Activated CD4-positive, alpha-beta T cell treated with anti-CD3 and anti-CD28 coated beads, Interleukin-2, amount 50 U/mL, for 4 hours (primary cell): Measurements from ENCODE around the gene IFNAR1.
"Not testable (repeated sequence)": the region's sequence is repeated elsewhere in the genome, so short reads cannot be mapped to it uniquely, and the experiment has no call there.

Source experiments
- DNase-seq, 2 experiments: peaks; one replicate each; pipeline ENCODE4 v3.0.0-alpha.2; 2020

Gene IFNAR1

DNA sequence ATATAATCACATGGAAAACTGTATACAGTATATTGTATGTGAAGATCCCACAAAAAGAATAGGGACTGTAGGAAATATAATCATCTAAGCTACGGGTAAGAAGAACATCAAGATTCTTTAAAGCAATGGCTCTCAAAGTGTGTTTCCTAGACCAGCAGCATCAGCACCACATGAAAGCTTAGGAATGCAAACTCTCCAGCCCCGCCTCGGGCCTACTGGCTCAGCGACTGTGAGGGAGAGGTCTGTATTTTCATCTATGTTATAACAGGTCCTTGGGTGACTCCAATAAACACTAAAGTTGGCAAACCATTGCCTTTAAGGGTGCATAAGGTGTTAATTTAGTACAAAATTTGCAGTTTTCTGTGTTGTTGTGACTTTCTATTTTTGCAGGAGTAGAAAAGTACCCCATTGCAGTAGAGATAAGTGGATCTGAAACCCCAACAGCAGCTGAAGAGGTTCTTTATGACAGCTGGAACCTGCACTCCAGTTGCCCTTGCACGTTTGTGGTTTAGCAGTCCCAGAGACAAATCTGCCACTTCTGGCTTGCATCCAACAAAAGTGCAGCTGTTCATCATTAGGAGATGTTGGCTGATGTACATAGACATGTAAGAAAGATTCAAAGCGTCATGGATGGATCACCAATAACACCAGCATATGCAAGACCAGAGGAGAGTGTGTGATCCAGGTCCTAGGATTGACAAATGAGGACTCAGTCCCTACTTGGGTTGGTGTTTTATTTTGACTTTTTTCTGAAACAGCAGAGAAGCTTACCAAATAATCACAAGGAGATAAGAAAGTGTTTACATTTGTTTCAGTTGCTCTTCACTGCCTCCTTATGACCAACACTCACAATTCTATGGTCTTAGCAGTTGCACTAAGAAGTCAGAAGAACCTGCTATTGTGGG lies 15.9 kb upstream of the IFNAR1 start:
- no peak for DNase-seq

DNA sequence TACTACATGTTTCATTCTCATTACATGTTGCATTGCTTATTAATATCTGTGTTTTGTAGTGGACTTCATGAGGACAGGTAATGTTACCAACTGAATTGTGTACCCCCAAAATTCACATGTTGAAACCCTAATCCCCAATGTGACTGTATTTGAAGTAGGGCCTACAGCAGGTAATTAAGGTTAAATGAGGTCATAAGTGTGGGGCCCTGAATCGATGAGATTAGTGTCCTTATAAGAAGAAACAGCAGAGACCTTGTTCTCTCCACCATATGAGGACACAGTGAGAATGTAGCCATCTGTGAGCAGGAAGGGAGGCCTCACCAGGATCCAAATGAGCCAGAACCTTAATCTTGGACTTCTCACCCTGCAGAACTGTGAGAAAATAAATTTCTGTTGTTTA lies 15.0 kb upstream of the IFNAR1 start:
- no peak for DNase-seq

DNA sequence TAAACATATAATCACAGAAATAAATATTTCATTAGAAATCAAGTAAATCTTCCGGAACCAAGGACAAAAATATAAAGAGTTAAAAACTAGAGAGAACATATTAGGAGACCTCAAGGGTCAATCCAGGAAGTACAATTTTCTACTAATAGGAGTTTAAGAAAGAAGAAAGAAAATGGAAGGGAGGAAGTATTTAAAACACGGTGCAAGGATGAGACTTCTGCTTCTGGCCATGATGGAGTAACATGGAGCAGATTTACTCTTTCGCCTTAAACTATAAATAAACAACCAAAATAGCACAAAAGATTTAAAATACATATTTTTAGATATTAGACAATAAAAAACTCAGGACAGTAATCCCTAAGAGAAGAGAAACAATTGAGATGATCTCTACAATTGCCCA lies 12.6 kb upstream of the IFNAR1 start:
- DNase-seq: no peak

- no peak for DNase-seq
Observed at GRCh38 chr21:33313183-33313582, 11.6 kb upstream of the IFNAR1 start.

GRCh38 chr21:33313611-33314010 lies 11.2 kb upstream of the IFNAR1 start:
- DNase-seq: no peak

DNA sequence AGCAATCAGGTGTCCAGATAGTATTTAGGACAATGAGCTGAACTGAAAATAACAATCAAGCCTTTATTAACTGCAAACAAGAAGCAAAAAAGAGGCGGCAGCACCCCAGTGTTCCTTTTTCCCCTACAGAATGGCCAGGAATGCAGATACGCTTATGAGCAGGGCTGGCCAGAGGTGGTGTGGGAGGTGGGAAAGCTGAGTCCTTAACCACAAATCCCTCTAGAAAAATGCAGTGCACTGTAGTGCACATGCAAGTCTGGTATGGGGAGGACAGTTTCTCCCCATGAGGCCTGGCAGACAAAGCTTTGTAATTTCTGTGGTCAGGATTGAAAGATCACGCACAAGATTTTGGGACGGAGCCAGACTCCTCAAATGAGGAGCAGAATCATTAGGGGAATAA lies 10.7 kb upstream of the IFNAR1 start:
- DNase-seq: no peak

GRCh38 chr21:33315946-33316710 lies 8.6 kb upstream of the IFNAR1 start:
- no peak for DNase-seq

DNA sequence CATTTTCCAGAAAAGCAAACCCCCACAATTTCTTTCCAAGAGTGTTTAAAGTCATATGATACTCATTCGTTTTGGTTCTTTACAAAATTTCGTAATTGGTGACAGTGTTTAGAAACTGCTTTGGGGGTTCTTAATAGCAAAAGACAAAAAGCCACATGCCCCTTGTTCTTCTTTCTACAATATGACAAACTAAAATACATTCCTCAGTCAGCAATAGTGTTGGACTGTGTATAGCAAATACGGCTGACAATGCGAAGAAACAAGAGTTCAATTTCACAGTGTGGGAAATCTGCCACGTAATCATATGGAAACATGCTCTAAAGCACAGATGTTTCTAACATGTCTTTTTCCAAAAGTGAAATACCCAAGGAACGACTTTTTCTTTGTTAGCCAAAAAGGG lies 7.6 kb upstream of the IFNAR1 start:
- DNase-seq: no peak

- no peak for DNase-seq
Observed at GRCh38 chr21:33317786-33318486, 6.8 kb upstream of the IFNAR1 start.

- DNase-seq: not testable (repeated sequence)
Observed at GRCh38 chr21:33321005-33321404, 3.8 kb upstream of the IFNAR1 start.

- not testable (repeated sequence) for DNase-seq
Observed at GRCh38 chr21:33323610-33324009, 1.2 kb upstream of the IFNAR1 start.

- peak; percentile 61 to 67 for DNase-seq
Observed at GRCh38 chr21:33325222-33326067, 675 bp downstream of the IFNAR1 start.

GRCh38 chr21:33327326-33327725 lies 2.6 kb downstream of the IFNAR1 start:
- DNase-seq: no peak

- DNase-seq: no peak
Observed at GRCh38 chr21:33327792-33328433, 3.1 kb downstream of the IFNAR1 start.

- no peak for DNase-seq
Observed at GRCh38 chr21:33330726-33331125, 6.0 kb downstream of the IFNAR1 start.

DNA sequence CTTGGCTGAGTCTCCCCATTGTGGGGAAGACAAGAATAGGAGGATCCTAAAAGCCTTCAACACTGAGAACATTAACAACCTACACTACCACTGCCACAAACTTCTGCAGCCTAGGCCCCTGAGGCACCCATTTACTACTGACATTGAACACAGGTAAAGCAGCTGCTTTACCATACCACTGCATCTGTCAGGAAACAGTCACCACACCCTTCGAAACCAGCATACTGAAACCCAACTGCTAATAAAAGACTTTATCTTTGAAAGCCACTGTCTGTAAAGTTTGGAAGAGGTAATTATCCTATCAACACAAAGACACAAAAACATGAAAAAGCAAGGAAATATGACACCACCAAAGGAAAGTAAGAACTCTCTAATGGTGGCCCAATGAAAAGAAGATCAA lies 7.4 kb downstream of the IFNAR1 start:
- no peak for DNase-seq

- no peak for DNase-seq
Observed at GRCh38 chr21:33334191-33334590, 9.4 kb downstream of the IFNAR1 start.

DNA sequence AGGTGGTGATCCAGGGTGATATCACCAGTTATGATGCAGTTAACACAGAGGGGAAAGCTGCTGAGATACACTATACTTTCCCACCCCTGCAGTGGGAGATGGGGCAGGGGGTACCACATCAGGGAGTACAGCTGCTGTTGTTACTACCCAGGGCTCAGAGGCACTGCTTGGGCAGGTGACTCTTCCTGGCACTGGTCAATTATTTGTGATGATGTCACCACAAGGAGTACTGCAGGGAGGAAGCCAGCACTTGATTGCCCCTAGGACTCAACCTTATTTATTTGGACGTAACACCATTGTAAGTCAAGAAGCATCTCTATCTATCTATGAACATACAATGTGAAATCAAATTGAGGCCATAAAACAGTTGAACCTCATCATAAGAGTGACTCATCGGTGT lies 10.1 kb downstream of the IFNAR1 start:
- no peak for DNase-seq

DNA sequence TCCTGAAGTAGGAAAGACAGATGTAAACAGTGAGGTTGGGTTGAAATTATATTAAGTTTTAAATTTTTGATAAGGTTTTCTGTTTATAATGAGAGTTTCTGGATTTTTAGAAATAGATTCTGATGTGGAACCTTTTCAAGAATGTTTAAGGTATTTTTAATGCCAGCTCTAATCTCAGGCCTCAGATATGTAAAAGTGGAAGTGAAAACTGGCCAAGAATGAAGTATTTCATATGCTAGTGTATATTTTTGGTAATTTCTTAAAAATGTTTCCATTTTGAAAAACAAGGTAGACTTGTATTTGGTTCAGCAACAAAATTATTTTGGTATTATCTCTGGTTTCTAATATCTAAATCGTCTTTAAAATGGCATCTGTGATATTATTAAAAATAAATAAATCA lies 14.4 kb downstream of the IFNAR1 start:
- DNase-seq: no peak

DNA sequence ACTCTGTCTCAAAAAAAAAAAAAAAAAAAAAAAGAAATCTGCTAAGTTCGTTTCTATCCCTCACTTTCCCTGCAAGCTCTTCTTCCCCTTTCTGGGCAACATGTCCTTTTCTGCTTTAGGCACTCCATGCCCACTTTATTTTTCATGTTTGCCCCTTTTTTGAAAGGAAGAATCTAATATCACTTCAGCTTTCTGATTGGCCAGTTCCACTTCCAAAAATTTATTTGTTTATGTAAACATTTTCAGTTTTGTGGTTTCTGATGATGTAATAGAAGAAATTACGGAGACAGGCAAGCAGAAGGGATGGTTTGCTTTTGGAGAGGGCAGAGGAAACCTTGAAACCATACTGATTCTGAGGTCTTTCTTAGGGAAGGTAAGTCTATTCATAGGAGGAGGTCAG lies 15.1 kb downstream of the IFNAR1 start:
- DNase-seq: no peak

GRCh38 chr21:33345751-33346238 lies 21.0 kb downstream of the IFNAR1 start:
- DNase-seq: no peak

DNA sequence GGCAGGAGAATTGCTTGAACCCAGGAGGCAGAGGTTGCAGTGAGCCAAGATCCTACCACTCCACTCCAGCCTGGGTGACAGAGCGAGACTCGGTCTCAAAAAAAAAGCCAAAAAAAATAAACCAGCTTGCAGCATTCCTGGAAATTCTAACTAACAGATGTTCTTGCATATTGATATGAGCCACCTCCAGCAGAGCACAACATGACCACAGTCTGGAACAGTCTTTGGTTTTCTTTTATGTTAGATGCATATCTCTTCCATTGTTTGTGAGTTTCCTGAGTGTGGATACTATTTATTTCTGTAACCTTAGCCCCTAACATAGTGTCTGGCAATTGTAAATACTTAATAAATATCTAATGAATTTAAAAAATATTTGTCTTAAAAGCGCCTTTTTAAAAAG lies 23.9 kb downstream of the IFNAR1 start:
- no peak for DNase-seq
